NOMO-1 treated with dmso at 0.1 percent for 144 hours (cell line): Measurements from ENCODE around the gene CLPSL1.

Experiments used
- DNase-seq: peaks from one replicate; lab custom pipeline; 2025; ENCODE audit not compliant: unreplicated experiment; lab: John Stamatoyannopoulos, UW

The CLPSL1 gene

DNA sequence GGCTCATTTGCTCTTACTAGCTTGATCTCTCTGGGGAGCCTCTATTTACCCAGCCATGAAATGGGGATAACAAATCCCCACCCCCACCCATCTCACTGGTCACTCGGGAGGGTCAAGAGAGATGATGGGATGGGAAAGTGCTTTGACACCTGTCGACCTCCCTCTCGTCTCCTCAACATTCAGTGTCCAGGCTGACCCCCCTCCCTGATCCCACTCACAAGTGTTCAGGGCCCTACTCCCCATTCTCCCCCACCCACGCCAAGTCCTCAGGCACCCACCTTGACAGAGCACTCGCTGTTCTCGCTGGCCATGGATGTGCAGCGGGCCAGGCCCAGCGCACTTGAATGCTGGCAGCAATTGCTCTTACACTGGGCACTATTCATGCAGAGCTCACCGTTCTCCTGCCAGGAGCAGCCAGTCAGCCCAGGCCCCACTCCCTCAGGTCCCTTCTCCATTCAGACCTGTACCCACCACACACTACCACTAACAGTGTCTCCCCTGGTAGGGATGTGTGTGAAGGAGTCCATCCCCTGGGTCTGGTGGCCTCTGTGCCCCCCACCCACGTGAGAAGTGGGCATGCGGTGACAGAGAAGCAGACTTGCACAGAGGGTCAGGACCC lies 14.7 kb downstream of the CLPSL1 start:
- DNase-seq, result no peak

DNA sequence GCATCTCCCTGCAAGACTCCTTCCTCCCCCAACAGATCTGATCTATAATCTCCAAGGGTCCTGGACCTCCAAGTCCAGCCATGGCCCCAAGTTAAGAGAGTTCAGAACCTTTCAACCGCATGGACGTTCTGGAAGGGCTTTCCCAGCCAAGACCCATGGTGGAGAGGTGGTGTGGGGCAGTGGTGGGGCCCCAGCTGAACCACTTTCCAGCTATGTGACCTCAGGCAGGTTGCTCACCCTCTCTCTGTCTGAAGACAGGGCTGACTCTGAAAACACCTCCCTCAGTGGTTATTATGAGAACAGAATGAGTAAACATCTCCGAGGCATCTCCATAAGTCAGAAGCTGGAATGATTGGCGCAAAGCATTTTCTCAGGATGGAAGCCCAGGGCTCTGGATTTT lies 15.4 kb downstream of the CLPSL1 start:
- DNase-seq, result no peak

GRCh38 chr6:35797837-35798526 lies 17.2 kb downstream of the CLPSL1 start:
- DNase-seq, result no peak

- DNase-seq, result no peak
These were observed 17.9 kb downstream of the CLPSL1 start for GRCh38 chr6:35798706-35799105.

DNA sequence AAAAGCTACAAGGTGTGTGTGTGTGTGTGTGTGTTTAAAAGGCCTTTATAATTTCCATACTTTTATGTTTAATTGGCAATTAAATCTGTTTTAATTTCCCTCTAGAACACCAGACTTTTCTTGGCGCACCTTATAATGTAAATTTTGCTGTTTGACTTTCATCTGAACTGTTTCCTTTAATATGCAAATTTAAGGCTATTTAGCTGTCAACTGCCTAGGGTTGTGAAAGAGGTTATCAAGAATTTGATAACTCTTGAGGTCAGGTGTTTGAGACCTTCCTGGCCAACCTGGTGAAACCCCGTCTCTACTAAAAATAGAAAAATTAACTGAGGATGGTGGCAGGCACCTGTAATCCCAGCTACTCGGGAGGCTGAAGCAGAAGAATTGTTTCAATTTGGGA lies 20.3 kb downstream of the CLPSL1 start:
- no peak for DNase-seq

DNA sequence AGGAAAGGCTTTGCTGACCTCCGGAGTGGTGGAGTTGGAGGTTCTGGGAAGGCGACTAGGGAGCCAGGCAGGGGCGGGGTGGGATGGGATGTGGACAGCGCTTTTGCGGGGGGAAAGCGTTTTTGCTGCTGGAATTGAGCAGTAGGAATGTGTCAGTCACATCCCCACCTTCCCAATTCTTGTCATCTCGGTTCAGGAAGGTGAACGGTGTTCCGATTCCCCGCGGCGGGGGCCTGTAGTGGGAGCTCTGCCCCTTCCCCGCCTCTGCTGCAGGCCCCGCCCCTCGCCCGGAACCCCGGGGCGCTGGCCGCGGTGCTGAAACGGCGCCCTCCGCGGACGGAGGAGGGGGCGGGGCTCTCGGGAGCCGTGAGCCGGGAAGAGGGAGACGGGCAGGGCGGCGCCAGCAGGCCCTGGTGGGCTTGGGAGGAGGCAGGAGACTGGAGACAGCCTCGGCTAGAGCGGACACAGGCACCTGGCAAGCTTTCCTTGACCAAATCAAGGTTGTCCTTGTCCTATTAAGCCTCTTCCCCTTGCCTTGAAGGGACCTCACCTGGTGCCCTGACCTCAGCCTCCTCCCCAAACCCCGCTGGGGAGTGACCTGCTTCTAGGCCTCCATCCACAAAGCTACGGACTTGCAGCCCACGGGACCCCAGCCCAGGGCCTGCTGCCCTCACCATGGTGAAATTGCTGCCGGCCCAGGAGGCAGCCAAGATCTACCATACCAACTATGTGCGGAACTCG lies 24.3 kb downstream of the CLPSL1 start, which contains the start of gene LHFPL5:
Gene LHFPL5, plus strand, starts transcription at position 357 of the 741 bp plus-strand sequence. Its CDS starts 319 bp downstream, at position 676.
- DNase-seq, result no peak

- DNase-seq, result no peak
These were observed 27.9 kb downstream of the CLPSL1 start for GRCh38 chr6:35808688-35809087.

DNA sequence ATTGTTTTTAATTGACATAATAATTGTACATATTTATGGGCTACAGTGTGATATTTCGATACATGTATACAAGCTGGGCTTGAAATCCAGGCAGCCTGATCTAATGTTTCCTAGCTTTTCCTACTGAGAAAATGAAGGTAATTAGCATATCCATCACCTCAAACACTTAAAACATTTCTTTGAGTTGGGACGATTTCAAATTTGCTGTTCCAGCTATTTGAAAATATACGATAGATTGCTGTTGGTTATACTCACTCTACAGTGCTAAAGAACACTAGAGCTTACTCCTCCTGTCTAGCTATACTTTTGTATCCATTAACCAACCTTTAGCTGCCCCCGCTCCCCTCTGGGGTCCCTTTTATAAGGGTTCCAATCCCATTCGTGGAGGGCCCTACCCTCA lies 29.0 kb downstream of the CLPSL1 start:
- DNase-seq, result no peak

- DNase-seq, result no peak
These were observed 30.3 kb downstream of the CLPSL1 start for GRCh38 chr6:35810971-35811698.

GRCh38 chr6:35811699-35811995 lies 30.8 kb downstream of the CLPSL1 start:
- no peak for DNase-seq

- DNase-seq, result no peak
These were observed 36.7 kb downstream of the CLPSL1 start for GRCh38 chr6:35817515-35817914.

- no peak for DNase-seq
These were observed 42.8 kb downstream of the CLPSL1 start for GRCh38 chr6:35823601-35824000.

GRCh38 chr6:35824552-35825192 lies 43.9 kb downstream of the CLPSL1 start:
- no peak for DNase-seq

DNA sequence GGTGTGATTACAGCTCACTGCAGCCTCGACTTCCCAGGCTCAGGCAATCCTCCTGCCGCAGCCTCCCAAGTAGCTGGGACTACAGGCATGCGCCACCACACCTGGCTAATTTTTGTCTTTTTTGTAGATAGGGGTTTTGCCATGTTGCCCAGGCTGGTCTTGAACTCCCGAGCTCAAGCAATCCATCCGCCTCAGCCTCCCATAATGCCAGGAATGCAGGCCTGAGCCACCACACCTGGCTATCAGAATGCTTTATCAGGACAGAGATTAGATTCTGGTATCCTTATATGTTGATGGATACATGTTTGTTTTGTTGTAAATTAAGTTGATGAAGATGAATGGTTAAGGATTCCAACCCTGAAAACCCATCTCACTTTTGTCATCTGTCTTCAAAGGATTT lies 48.5 kb downstream of the CLPSL1 start:
- DNase-seq, result no peak

GRCh38 chr6:35831257-35832007 lies 50.6 kb downstream of the CLPSL1 start:
- DNase-seq, result no peak

GRCh38 chr6:35833536-35833935 lies 52.7 kb downstream of the CLPSL1 start:
- DNase-seq, result peak; percentile 16
